ENCODE data around the gene CAMK2A. TPM values are rescaled to one million over a fixed set of nuclear protein-coding genes. Genes with fewer than 3 reads are reported as not detected.

CAMK2A gene
- total RNA-seq, 4 donors from 2014 or later: not detected

- no peak for TF ChIP-seq CTCF (IDR thresholded peaks at IDR 0.05; ENCODE audit: low read depth)
Observed at GRCh38 chr5:150295172-150295634, 5.6 kb upstream of the CAMK2A start.

DNA sequence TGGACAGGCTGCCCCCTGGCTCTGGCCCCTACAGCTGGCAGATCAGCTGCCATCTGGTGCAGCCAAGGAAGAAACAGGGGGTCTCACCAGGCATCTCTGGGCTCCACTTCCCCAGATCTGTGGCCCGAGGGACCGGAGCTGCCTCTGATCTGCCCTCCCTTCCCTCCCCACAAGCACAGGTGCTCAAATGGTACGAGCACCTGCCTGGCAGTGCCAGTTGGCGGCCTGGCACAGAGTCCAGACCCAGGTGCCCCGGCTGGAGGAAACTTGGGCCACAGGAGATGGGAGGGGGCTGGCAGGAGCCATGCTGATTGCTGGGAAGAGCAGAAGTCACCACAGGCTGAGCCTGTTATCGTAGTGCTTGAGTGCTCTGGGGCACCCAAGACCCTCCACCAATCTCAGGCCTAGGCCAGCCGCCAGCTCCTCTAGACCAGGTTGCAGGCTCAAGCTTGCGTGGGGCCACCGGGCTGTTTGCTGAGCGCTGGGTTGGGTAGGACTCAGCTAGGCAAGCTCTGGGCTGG is 5.0 kb upstream of the CAMK2A start:
- no peak for TF ChIP-seq CTCF (IDR thresholded peaks at IDR 0.05; ENCODE audit: low read depth)

- TF ChIP-seq CTCF (IDR thresholded peaks at IDR 0.05; ENCODE audit: low read depth): no peak
Observed at GRCh38 chr5:150293091-150293941, 3.7 kb upstream of the CAMK2A start.

GRCh38 chr5:150291388-150292385 is 2.1 kb upstream of the CAMK2A start:
- no peak for TF ChIP-seq CTCF (IDR thresholded peaks at IDR 0.05; ENCODE audit: low read depth)

- no peak for TF ChIP-seq CTCF (IDR thresholded peaks at IDR 0.05; ENCODE audit: low read depth)
Observed at GRCh38 chr5:150288791-150289190, 782 bp downstream of the CAMK2A start.

GRCh38 chr5:150288361-150288760 is 1.2 kb downstream of the CAMK2A start:
- no peak for TF ChIP-seq CTCF (IDR thresholded peaks at IDR 0.05; ENCODE audit: low read depth)

Data from subcutaneous adipose tissue (tissue), 4 donors.